ENCODE measurements around the gene LYRM2.

GRCh38 chr6:89596484-89596883, 42.1 kb downstream of the LYRM2 start:
- TF ChIP-seq CTCF (IDR thresholded peaks at IDR 0.05) (no peak), POLR2A (IDR thresholded peaks at IDR 0.05) (no peak)

All from ovary (tissue), 3 donors.